B cell (primary cell): ENCODE results near the gene STRBP.

ENCODE experiments used
- EZH2 ChIP-seq: IDR thresholded peaks from 2 replicates; pipeline ENCODE4 v1.6.1; 2012; ENCODE audit warnings: borderline replicate concordance, low read depth, mild to moderate bottlenecking, moderate library complexity, low read length; ENCODE audit not compliant: insufficient read depth, poor library complexity, severe bottlenecking
- TF ChIP-seq, protein P1 (sequence below): fragments of 200-600 bp; IDR thresholded peaks from one replicate; pipeline ENCODE4 v1.8.0; 2022; ENCODE audit warnings: antibody characterized with exemption, mild to moderate bottlenecking

DNA sequence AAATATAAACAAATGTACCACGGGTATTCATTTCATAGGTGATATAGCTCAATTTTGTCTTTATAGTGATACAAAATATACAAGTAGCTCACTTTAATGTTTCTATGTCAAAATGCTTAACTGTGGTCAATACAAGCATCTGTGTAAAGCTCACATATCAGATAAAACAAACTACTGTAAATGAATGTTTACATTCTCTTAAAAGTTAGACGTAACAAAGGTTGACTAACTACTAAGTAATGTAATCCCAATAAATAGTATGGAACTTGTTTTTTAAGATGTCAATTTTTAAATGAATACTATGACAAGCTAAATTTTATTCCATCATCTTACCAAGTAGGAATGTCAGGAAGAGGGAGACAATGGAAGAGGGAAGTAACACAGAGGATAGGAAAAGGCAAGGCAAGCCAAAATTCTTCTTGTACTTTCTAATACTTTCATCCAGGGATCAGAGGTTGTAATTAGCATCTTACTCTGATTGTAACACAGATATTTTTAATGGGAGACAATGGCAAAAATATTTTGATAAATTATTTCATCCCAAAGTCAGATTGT lies 105.5 kb downstream of the STRBP start:
- TF ChIP-seq, protein P1, sequence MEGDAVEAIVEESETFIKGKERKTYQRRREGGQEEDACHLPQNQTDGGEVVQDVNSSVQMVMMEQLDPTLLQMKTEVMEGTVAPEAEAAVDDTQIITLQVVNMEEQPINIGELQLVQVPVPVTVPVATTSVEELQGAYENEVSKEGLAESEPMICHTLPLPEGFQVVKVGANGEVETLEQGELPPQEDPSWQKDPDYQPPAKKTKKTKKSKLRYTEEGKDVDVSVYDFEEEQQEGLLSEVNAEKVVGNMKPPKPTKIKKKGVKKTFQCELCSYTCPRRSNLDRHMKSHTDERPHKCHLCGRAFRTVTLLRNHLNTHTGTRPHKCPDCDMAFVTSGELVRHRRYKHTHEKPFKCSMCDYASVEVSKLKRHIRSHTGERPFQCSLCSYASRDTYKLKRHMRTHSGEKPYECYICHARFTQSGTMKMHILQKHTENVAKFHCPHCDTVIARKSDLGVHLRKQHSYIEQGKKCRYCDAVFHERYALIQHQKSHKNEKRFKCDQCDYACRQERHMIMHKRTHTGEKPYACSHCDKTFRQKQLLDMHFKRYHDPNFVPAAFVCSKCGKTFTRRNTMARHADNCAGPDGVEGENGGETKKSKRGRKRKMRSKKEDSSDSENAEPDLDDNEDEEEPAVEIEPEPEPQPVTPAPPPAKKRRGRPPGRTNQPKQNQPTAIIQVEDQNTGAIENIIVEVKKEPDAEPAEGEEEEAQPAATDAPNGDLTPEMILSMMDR = no peak
- TF ChIP-seq EZH2 = no peak
